ENCODE data around the gene GNG4. TPM values are rescaled to one million over a fixed set of nuclear protein-coding genes. Genes with fewer than 3 reads are reported as not detected.

Gene GNG4
- total RNA-seq, 2 donors from 2014 or later, result not detected

GRCh38 chr1:235513495-235514366 lies 135.9 kb downstream of the GNG4 start:
- peak overlapping the region; percentile 11 for H3K27ac Mint-ChIP-seq
- no peak overlapping the region for H3K4me3 Mint-ChIP-seq
- H3K27me3 Mint-ChIP-seq, result peaks cover 17% of the 10 kb centered on the region
- ATAC-seq (peak; percentile 57), DNase-seq (peak in 1 of 3 donors; percentile 28)
- peaks cover 2% of the 10 kb centered on the region for H3K4me1 Mint-ChIP-seq
- no peaks in the 10 kb centered on the region for H3K9me3 ChIP-seq (ENCODE audit: control insufficient read depth, low read length, poor library complexity, severe bottlenecking)
- peaks cover 3% of the 10 kb centered on the region for H3K36me3 Mint-ChIP-seq (ENCODE audit: low read depth)

- no peak overlapping the region for H3K4me3 Mint-ChIP-seq
- H3K36me3 Mint-ChIP-seq (ENCODE audit: low read depth), result peaks cover 3% of the 10 kb centered on the region
- ATAC-seq (no peak), DNase-seq (no peak)
- H3K27ac Mint-ChIP-seq, result no peak overlapping the region
- H3K4me1 Mint-ChIP-seq, result peaks cover 2% of the 10 kb centered on the region
- peaks cover 17% of the 10 kb centered on the region for H3K27me3 Mint-ChIP-seq
- H3K9me3 ChIP-seq (ENCODE audit: control insufficient read depth, low read length, poor library complexity, severe bottlenecking), result no peaks in the 10 kb centered on the region
Observed at GRCh38 chr1:235511470-235512240, 137.9 kb downstream of the GNG4 start.

GRCh38 chr1:235510823-235511222 lies 138.8 kb downstream of the GNG4 start:
- no peak overlapping the region for H3K27ac Mint-ChIP-seq
- no peaks in the 10 kb centered on the region for H3K9me3 ChIP-seq (ENCODE audit: control insufficient read depth, low read length, poor library complexity, severe bottlenecking)
- peaks cover 17% of the 10 kb centered on the region for H3K27me3 Mint-ChIP-seq
- peaks cover 6% of the 10 kb centered on the region for H3K4me1 Mint-ChIP-seq
- ATAC-seq, result no peak
- H3K36me3 Mint-ChIP-seq (ENCODE audit: low read depth), result peaks cover 3% of the 10 kb centered on the region
- no peak for DNase-seq
- H3K4me3 Mint-ChIP-seq, result no peak overlapping the region

DNA sequence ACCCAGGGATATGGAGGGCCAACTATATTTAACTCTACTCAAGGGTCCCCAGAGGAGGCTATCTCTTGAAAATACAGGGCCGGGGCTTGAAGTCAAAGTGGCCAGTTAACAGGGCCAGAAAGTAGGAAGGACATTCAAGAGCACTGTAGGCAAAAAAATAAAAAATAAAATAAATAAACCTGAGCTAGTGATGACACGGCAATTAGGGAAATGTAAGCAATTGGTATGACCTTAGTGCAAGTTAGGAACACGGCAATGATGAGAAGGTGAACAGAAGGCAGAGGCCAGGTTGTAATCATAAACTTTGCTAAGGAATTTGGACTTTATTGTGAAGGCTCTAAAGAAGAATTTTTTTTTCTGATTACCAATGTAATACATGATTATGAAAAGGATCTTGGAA lies 142.0 kb downstream of the GNG4 start:
- H3K4me1 Mint-ChIP-seq, result peaks cover 18% of the 10 kb centered on the region

DNA sequence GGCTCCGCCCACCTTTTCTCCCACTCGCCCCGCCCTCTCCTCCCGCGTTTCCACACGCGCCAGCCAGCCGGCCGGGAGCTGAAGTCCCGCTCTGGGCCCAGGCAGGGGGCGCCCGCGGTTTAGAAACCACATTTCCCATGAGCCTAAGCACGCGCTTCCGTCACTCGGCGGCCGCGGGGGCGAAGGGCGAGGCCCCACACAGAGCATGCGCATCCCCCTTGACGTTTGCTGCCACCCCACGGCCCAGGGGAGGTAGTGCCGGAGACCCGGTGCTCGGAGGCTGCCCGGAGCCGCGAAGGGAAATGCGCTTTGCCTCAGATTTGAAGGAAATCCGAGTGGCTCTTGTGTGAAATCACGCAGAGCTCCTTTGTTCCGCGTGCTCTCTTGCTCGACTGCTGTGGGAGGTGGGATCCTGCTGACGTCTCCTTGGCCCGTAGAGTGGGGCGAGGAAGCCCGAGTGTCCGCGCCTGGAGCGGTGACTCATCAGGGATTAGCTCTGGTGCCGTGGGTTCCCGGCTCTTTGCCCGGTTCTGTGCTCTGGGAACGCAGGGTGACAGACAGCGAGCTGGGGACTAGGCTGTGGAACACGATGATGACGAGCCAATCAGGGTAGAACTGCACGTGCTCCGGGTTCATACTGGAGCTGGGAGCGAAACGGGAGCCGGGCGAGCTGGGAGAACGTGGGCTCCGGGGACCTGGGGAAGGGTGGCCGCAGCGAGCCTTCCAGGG lies 144.9 kb downstream of the GNG4 start:
- no peaks in the 10 kb centered on the region for H3K9me3 ChIP-seq (ENCODE audit: control insufficient read depth, low read length, poor library complexity, severe bottlenecking)
- DNase-seq (peak; percentile 96 to 98 (median 98)), ATAC-seq (peak; percentile 88)
- peak overlapping the region; percentile 97 for H3K27ac Mint-ChIP-seq
- H3K27me3 Mint-ChIP-seq, result no peaks in the 10 kb centered on the region
- H3K4me3 Mint-ChIP-seq, result peak overlapping the region; percentile 97
- H3K4me1 Mint-ChIP-seq, result peaks cover 22% of the 10 kb centered on the region
- H3K36me3 Mint-ChIP-seq (ENCODE audit: low read depth), result no peaks in the 10 kb centered on the region

More for the DNA sequence above, 142.0 kb downstream of the GNG4 start:
- H3K9me3 ChIP-seq (ENCODE audit: control insufficient read depth, low read length, poor library complexity, severe bottlenecking), result no peaks in the 10 kb centered on the region
- Mint-ChIP-seq H3K27ac (no peak overlapping the region), H3K36me3 (ENCODE audit: low read depth) (peaks cover 3% of the 10 kb centered on the region), H3K4me3 (no peak overlapping the region), H3K27me3 (peaks cover 8% of the 10 kb centered on the region)
- no peak for ATAC-seq
- DNase-seq, result no peak

- Mint-ChIP-seq H3K27ac (peak within 1 kb of the TSS; percentile 97), H3K4me3 (peak within 1 kb of the TSS; percentile 97), H3K36me3 (ENCODE audit: low read depth) (no peaks in the 10 kb centered on the region), H3K27me3 (no peaks in the 10 kb centered on the region), H3K4me1 (peaks cover 25% of the 10 kb centered on the region)
- H3K9me3 ChIP-seq (ENCODE audit: control insufficient read depth, low read length, poor library complexity, severe bottlenecking), result no peaks in the 10 kb centered on the region
- ATAC-seq (peak; percentile 58), DNase-seq (no peak)
Observed at GRCh38 chr1:235504122-235504493, 145.5 kb downstream of the GNG4 start, which contains the start of gene B3GALNT2. TSS of gene B3GALNT2 (minus strand) at chr1:235504452. CDS start at chr1:235504252, 200 bp downstream.

- H3K27ac Mint-ChIP-seq, result peak overlapping the region; percentile 97
- ATAC-seq (no peak), DNase-seq (peak in 1 of 3 donors; percentile 22)
- no peaks in the 10 kb centered on the region for H3K27me3 Mint-ChIP-seq
- H3K9me3 ChIP-seq (ENCODE audit: control insufficient read depth, low read length, poor library complexity, severe bottlenecking), result no peaks in the 10 kb centered on the region
- peak overlapping the region; percentile 97 for H3K4me3 Mint-ChIP-seq
- H3K36me3 Mint-ChIP-seq (ENCODE audit: low read depth), result no peaks in the 10 kb centered on the region
- peaks cover 25% of the 10 kb centered on the region for H3K4me1 Mint-ChIP-seq
Observed at GRCh38 chr1:235503403-235504121, 146.0 kb downstream of the GNG4 start.

DNA sequence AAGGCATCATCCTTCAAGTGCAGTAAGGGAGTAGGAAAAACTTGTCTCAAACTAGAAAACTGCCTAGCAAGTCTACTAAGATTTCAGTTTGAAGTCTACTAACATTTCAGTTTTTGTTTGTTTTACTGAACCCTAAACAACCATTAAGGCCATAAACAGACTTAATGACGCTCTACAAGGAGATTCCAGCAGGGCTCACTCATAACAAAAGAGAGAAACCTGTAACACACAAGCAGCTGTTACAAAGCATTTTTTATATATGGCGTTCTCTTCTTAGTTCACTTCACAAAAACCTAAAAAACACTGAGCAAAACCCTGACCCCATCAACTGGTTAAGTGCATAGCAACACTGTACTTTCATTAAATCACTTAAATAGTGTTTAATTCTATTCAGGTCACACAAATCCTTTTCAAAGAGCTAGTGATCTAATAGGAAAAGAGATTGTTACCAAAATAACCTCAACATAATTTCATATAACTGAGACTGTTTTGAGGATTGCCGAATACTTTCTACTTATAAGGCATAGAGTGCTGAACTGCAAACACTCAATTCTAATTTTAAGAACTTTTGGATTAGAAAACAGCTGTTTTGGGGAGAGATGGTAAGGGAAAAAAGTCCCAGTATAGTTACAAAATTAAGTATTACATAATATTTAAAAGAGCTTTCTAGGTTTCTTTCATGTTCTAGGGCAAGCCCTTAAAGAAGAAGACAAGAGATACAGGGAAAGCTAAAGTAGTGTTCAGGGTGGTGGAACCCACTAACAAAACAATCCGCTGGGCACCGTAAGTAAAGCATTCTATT lies 146.8 kb downstream of the GNG4 start:
- Mint-ChIP-seq H3K4me3 (peak overlapping the region; percentile 97), H3K27ac (peak overlapping the region; percentile 97), H3K4me1 (peaks cover 25% of the 10 kb centered on the region), H3K27me3 (no peaks in the 10 kb centered on the region), H3K36me3 (ENCODE audit: low read depth) (no peaks in the 10 kb centered on the region)
- ATAC-seq (no peak), DNase-seq (no peak)
- H3K9me3 ChIP-seq (ENCODE audit: control insufficient read depth, low read length, poor library complexity, severe bottlenecking), result no peaks in the 10 kb centered on the region

GRCh38 chr1:235500971-235501540 lies 148.5 kb downstream of the GNG4 start:
- Mint-ChIP-seq H3K27me3 (no peaks in the 10 kb centered on the region), H3K4me3 (no peak overlapping the region), H3K4me1 (peaks cover 22% of the 10 kb centered on the region), H3K36me3 (ENCODE audit: low read depth) (no peaks in the 10 kb centered on the region), H3K27ac (no peak overlapping the region)
- no peak for DNase-seq
- no peaks in the 10 kb centered on the region for H3K9me3 ChIP-seq (ENCODE audit: control insufficient read depth, low read length, poor library complexity, severe bottlenecking)
- ATAC-seq, result no peak
